Raji (cell line): ENCODE measurements around the gene WWP2.

Source experiments
- POLR2A ChIP-seq: IDR thresholded peaks from 2 replicates; pipeline ENCODE4 v1.6.1; 2011; ENCODE audit warnings: low read depth, low read length, control low read depth; ENCODE audit not compliant: insufficient read depth

The WWP2 gene

DNA sequence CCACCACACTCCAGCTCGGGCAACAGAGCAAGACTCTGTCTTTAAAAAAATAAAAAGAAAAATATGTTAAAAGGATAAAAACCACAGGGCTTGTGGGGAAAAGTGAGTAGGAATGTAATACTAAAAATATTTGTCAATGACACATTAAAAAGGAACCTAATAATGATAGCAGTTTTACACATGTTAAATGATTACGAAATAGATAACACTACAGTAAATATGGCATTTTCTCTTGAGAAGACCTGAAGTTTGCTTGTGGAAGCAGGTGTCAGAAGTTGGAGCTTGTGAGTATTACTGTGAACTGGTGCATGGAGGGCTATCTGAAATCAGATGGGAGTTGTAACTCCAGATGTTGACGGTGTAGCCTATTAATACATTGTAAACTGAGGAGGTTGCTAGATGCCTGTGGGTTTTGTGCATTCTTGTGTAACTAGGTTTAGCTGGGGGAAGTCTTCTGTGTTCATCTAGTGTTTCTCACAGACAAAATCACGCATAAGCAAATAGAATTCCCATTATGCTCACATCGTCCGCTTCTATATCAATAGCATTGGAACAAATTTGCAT lies 144.8 kb downstream of the WWP2 start:
- TF ChIP-seq POLR2A: no peak

DNA sequence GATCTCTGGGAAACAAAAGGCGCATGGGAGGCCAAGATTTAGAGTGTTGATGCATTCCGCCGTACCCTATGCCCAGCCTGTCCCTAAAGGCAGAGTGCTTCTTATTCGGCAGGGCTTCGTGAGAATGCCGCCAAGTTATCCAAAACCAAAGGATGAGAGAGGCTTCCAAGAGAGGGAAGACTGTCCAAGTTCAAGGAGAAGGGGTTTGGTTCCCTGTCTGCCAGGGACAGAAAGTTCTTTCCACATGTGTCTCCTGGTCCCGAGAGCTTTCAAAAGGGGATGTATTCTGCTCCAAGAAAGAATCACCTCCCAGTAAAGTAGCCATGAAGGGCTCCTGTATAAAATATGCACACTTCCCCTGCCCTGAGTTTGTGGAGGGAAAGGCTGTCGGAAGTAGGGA lies 146.9 kb downstream of the WWP2 start:
- TF ChIP-seq POLR2A: no peak

DNA sequence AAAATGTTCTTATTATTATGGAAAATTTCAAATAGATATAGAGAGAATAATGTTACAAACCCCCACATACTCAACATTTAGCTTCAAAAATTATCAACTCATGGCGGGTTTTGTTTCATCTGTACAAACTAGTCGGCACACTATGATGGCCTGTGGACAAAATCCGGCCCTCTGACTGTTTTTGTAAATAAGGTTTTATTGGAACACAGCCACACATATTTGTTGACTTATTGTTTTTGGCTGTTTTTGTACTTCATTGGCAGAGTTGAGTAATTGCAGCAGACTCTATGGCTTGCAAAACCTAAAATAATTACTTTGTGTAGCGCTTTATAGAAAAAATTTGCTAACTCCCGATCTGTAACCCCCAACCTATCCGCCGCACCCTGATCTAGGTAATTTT lies 147.6 kb downstream of the WWP2 start:
- TF ChIP-seq POLR2A: no peak

DNA sequence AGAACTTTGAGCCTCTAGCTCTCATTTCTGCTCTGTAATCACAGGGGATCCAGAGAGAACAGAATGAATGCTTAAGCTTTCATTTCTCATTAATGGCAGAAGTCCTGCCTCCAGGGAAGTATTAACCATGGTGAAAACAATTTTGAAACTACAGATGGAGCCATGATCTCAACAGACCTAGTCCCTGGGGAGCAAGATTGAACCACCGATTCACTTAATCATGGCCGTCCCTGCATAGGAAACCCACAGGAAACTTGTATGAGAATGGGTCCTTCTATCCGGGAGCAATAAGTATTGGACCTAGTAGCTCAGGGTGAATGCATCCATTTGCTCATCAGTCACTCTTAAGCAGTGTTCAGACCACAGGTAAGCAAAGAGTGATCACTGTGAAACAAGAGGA lies 148.8 kb downstream of the WWP2 start:
- TF ChIP-seq POLR2A: no peak

DNA sequence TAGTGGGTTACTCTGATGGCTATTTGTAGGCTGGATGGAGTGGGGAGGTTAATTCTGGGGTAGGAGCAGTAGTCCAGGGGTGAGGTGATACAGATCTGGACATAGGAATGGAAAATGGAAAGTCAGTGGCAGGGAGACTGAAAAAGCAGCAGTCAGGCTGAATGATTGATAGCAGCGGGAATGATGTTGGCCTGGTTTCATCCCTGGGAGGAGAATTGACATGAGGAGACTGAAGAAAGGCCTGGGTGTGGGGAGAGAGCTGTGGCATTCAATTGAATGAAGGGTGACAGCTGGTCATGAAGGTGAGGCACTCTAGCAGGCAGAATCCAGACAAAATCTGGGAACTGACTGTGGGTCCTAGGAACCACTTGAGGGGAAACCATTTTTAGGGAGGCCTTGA lies 154.3 kb downstream of the WWP2 start:
- no peak for TF ChIP-seq POLR2A

DNA sequence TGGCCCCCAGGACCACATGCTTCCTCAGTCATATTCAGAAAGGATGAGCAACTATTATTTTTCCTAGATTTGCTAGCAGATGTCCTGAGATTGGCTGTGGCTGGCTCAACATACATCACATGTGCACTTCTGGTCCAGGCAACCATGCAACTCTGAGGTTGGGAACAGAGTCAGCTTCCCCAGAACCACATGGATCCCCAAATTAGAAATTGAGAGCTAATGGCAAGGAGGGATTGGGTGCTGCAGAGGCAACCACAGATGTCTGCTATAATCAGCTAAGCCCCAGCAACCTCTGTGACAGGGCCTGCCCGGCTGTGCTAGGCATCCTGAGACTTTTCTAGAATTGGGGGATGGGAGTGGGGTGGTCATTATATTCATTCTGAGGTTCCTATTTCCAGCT lies 155.2 kb downstream of the WWP2 start:
- TF ChIP-seq POLR2A: no peak

DNA sequence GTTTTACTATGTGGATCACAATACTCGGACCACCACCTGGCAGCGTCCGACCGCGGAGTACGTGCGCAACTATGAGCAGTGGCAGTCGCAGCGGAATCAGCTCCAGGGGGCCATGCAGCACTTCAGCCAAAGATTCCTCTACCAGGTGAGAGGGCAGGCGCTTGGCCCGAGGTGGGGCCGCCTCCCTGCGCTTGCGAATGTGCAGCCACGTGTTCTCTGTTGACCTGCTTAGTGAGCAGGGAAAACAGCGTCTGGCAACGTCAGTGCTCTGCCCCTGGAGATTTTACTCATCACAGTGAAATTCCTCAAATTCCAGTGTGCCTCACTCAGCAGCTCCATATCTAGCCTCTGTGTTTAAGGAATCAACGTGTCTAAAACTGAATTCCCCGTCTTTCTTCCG lies 155.6 kb downstream of the WWP2 start:
- TF ChIP-seq POLR2A: no peak

DNA sequence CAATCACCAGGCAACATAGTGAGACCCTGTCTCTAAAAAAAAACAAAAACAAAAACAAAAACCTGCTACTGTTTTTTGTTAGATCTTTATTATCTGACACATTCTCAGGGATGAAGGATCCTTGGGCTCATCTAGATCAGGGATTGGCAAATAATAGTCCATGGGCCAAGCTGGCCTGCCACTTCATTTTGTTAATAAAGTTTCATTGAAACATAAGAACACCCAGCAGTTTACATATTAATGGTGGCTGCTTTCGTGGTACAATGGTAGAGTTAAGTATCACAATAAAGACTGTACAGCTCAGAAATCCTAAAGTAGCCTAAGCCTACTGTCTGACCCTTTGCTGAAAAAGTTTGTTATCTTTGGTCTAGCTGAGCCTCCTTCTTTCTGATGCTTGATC lies 156.1 kb downstream of the WWP2 start:
- no peak for TF ChIP-seq POLR2A

DNA sequence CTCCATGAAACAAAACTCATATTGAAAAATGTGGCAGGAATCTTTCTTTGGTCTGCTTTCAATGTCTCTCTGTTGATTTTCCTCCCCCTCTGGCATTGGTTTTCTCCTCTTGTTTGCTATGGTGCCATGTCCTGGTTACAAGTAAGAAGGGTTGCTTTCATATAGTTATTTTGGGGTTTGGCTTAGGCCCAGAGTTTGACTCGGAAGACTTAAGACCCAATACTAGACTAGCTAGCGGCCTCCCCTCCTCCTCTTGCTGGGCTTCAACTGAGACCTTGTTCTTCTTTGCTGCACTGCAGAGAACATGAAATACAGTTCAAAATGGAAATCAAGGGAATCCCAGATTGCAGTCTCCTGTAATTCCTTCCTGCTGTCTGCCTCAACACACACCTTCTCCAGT lies 159.0 kb downstream of the WWP2 start:
- TF ChIP-seq POLR2A: no peak

DNA sequence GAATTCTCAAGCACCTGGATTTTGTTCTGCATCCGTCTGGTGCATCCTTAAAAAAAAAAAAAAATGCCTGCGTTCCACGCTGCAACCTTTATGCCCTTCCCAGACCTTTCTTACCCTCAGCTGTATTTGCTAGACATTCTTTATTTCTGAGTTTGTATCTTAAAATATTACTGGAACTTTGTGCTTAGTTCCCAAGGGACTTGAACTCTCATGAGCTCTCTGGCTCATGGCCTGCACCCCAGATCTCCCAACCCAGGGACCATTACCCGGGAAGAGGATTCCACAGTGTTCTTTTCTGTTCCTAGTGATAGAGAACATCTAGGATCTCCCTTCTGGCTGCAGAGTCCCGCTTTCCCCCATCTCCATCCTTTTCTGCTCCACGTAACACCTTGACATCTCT lies 160.1 kb downstream of the WWP2 start:
- TF ChIP-seq POLR2A: no peak

DNA sequence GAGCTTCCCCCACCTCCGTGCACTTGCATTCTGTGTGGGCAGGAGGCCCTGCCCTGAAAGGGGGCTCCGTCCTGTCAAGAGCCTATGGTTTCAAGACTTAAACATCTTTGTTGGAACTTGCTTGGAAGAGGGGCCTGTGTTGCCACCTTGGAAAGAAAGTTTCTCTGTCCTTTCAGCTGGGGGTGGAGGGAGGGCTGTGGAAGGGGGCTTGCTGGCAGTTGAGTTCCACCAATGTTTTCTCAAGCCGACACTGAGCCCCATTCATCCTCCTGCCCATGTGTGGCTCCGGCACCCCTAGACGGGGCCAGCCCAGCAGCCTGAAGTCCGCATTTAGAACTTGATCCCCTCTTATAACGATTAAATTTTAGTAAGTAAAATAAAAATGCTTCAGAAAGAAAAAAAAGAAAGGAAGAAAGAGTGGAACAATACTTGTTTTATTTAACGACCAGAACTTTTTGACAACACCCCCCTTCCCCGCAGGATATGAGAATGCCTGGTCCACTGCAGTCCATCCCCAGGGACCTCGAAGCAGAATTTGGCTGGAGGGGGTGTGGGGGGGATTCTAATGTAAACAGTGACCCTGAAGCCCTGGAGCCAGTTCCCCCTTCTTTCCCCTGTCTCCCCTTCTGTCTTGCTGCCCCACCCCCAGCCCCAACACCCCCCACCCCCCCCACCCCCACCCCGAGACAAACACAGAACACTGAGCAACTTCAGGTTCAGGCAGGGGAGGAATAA lies 162.1 kb downstream of the WWP2 start:
- TF ChIP-seq POLR2A: no peak

DNA sequence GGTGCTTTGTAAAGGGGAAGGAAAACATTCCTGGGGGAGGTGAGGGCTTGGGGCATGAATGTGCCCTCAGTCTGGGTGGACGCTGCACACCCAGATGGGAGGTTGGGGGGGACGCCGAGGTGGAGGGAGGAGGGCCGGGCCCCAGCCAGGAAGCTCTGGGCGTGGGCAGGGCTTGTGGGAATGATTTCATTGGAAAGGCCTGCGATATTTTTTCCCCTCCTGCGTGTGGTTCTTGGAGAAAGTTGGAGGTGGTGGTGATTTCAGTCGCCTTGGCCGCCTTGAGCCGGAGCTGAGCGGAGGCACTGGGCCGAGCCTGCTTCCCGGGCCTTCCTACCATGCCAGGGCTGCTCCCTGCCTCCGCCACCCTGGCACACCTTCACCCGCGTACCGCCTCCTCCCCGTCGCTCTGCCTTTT lies 162.7 kb downstream of the WWP2 start:
- no peak for TF ChIP-seq POLR2A

DNA sequence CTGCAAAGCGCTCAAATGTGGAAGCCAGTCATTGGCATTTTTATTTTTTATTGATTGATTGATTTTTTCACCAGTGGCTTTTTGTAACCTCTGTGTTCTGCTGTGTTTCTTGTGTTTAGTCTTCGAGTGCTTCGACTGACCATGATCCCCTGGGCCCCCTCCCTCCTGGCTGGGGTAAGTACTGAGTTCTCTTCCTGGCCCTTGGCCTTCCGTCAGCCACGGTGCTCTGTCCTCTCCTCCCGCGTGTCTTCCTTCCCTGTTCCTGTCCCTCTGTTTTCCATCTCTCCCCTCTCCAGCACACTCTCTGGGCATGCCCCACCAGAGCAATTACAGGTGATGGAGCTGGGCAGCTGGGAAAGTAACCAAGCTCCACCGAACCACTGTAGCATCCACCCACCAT lies 163.2 kb downstream of the WWP2 start:
- TF ChIP-seq POLR2A: no peak

DNA sequence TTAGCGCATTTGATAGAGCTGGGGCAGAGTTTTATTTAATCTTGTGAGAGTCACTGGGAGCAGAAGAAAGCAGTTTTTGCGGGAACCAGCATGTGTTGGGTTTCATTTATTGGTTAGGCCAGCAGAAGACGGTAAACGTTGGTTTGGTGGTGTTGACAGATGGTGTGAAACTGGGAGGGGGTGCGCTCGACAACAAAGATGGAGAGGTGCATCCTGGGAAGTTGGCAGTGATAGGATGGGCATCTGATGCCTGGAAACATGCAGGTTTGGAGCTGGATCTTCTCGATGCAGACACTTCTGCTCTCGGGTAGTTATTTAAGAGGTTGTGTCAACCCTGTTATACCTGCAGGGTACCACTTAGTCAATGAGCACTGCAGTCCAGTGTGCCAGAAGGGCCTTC lies 164.1 kb downstream of the WWP2 start:
- no peak for TF ChIP-seq POLR2A

DNA sequence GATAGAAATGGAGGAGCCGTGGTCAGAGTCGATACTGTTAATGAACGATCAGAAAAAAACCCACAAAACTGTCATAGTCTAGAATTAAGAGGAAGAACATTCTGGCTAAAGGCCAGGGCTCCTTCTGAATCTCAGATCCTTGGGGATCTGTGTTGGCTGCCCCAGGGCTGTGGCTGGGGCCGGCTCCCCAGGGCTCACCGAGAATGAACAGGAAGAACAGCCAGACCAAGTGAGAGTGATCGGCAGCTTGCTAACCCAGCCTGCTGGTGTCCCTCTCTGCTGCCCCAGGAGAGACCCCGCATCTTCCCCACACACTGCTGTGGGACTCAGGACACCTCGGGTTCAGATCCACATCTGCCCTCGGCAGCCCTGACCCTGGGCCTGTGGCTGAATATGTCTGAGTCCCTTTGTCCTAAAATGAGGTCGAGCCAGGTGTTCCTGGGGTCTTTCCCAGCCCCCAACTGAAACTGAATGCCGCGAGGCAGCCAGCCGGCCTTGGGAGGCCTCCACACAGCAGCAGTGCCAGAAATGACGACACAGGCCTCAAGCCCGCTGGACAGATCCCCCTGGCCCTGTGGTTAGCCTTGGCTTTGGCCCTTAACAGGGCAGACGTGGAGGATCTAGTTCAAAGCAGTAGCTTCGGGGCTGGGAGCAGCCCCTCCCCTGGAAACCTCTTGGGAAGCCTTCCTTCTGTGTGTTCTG lies 165.1 kb downstream of the WWP2 start:
- no peak for TF ChIP-seq POLR2A

DNA sequence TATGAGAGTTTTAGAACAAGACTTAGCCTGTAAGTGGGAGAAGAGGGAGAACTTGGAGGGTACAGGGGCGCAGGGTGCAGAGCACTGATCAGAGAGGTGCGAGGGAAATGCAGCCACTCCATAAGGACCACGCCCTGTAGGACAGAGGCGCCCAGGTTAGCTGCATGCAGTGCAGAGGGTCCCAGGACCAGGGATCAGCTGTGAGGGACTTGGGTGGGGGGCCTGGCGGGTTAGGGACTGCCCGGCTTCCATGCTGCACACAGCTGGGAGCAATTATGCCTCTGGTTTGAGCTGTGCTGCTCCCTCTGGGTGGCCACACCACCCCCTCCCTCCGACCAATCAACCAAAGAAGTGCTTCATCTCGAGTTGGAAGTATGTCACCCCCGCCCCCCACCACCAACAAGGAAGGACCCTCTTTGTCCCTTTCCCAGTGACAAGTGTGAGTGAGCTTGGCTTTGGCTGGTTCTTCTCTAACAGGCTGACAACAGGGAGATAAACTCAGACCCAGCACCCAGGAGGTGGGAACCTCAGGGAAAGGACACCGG lies 166.8 kb downstream of the WWP2 start:
- no peak for TF ChIP-seq POLR2A

DNA sequence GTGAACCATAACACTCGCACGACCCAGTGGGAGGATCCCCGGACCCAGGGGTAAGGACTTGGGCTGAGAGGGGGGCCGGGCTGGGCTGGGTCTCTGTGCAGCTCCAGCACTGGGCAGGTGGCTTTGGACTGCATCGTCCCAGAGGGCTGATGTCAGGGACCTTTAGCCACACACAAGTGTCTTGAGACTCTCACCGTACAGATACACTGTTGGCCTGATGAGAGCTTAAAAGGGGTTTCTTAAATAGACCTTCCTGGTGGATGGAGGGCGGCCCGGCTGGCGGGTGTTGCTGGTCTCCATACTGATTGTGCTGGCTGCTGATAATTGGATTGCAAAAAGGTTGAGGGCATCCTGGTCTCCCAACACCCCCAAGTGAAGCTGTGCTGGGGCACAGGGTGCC lies 167.3 kb downstream of the WWP2 start:
- TF ChIP-seq POLR2A: no peak
